Tongue (tissue), 2 donors: Measurements from ENCODE around the gene SYNM. TPM values are rescaled to one million over a fixed set of nuclear protein-coding genes. Genes with fewer than 3 reads are reported as not detected.
"Not testable (repeated sequence)": the region's sequence is repeated elsewhere in the genome, so short reads cannot be mapped to it uniquely, and the experiment has no call there.

Source experiments
- DNase-seq: peaks from one replicate; pipeline ENCODE4 v3.0.0-alpha.2; 2015
- total RNA-seq: library from RNA; depleted of rRNA; stranded (reverse); fragments of >200 nt; gene quantifications from one replicate; pipeline ENCODE4 v1.2.3, GENCODE V29; 2014

The SYNM gene
- total RNA-seq, 1 donor from 2014 or later, result 225 TPM

GRCh38 chr15:99108993-99109392 lies 4.1 kb downstream of the SYNM start:
- no peak for DNase-seq

- no peak for DNase-seq
These were observed 4.7 kb downstream of the SYNM start for GRCh38 chr15:99109555-99110021.

DNA sequence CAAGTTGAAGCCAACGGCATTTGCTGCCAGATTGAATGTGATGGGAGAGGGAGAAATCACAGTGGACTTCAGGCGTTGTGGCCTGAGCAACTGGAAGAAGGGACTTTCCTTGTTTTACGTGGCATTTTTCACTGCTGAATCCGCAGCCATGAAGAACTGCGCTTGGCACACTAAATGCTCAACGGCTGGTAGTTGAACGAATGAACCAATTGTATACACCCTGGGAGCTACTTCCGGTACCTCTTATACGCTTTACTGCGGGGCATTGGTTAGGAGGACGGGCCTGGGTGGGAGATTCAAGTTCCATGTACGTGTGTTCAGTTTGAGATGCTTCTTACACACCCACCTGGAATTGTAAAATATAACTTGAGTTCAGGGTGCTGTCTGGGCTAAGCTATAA lies 5.2 kb downstream of the SYNM start:
- no peak for DNase-seq

- DNase-seq, result no peak
These were observed 5.9 kb downstream of the SYNM start for GRCh38 chr15:99110581-99111320.

DNA sequence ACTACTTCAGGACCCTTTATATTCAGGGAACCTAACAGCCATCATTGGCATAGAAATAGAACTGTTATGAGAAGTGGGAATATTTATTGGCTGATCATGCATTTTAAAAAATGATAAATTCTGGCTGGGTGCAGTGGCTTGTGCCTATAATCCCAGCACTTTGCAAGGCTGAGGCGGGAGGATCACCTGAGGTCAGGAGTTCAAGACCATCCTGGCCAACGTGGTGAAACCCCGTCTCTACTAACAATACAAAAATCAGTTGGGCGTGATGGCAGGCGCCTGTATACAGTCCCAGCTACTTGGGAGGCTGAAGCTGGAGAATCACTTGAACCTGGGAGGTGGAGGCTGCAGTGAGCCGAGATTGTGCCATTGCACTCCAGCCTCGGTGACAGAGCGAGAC lies 6.8 kb downstream of the SYNM start:
- not testable (repeated sequence) for DNase-seq

DNA sequence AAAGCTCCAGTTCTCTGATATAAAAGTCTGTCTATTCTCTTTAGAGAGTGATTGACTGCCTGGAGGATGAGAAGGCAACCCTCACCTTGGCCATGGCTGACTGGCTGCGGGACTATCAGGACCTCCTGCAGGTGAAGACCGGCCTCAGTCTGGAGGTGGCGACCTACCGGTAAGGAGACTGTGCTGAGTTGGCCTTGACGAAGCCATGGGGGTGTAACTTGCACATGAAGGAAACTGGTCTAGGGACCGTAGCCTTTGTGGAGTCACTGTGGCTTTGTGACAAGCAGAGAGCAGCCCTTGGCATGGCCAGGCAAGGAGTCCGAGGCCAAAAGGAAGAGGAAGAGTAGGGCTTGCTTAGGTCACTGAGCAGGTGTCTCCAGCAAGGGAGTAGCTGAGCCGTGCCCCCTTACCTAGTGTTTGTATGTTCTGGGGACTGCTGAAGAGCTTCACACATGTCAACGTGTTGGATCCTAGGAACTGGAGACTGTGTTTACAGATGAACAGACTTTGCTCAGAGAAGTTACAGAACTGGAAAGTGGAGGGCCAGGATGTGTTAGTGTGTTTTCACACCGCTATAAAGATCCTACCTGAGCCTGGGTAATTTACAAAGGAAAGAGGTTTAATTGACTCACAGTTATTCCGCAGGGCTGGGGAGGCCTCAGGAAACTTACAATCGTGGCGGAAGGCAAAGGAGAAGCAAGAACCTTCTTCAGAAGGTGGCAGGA lies 8.8 kb downstream of the SYNM start:
- no peak for DNase-seq

DNA sequence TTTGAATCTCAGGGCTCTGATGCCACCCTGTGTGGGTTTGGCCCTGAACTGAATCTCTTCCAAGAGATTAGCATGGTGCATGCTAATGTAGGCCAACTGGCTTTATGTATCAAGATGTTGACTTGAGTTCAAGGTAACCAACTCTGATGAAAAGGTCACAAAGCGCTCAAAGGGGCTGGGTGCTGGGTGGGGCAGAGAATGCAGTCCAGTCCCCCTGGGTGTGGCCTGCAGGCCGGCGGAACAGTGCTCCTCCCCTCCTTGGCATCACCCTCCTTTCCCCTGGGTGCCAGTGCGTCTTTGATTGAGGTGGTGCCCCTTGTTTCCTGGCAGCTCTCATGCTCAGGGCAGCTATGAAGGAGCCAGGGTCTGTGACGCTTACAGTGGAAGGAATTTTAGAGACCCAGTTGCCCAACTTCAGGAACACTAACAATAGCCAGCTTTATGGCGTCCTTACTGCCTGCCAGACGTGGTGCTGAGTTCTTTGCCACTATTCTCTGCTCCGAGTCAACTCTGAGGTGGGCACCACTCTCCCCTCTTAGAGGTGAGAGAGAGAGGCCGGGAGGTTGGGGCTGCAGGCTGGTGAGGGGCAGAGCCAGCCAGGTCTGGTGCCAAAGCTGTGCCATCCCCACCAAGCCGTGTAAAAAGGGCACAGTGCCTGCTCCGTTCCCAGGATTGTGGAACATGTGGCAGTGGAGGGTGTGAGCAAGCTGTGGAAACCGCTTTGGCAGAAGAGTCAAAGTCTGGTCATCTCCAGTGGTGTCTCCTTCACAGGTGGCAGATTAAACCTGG lies 9.8 kb downstream of the SYNM start:
- DNase-seq, result no peak

- DNase-seq, result no peak
These were observed 10.7 kb downstream of the SYNM start for GRCh38 chr15:99115300-99116215.

DNA sequence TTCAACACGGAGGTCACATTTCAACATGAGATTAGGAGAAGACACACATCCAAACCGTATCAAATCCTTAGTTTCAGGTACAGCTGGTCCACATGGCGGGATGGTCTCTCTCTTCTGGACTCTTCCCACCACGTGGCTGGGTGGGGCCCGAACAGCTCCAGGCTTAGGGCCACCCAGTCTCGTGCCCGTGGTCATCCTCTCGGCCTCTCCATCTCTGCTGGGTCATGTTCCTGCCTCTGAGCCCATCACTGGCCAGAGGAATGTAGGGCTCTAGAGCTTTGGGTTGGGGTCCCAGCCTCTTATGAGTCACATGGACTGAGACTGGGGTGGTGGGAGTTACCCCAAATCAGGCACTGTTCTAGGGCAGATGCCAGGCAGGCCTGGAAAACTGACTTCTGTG lies 12.2 kb downstream of the SYNM start:
- no peak for DNase-seq

GRCh38 chr15:99117563-99118257 lies 12.8 kb downstream of the SYNM start:
- no peak for DNase-seq

GRCh38 chr15:99118258-99118632 lies 13.4 kb downstream of the SYNM start:
- DNase-seq, result no peak

DNA sequence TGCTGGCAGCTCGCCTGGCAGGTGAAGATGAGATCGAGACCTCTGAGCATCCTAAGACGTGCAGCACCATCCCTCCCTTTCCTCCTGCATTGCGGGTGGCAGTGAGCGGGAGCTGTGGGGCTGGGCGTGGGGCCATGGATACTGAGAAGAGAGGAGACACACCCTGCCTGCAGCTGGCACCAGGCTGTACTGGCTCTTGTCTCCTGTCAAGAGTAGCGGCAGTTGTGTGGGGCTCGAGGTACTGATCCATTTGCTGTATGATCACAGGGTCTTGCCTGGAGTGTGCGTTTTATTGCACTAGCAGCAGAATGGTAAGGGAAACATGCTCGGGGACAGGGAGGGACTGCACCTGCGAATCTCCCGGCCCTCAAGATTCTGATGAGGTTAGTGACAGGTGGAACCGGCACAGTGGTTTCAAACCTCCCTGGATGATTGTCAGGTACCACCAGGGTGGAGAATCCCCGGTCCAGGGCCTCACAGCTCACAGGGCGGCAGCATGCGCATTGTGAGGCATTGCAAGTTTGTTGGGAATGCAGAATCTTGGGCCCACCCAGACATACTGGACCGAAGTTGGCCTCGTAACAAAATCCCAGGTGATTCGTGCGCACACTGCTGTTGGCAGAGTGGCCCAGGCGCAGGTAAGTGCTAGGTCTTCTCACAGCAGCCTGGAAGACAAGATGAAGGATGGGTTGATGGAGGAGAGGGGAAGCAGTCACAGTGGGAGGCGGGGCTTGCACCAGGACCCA lies 14.1 kb downstream of the SYNM start:
- DNase-seq, result peak; percentile 67

DNA sequence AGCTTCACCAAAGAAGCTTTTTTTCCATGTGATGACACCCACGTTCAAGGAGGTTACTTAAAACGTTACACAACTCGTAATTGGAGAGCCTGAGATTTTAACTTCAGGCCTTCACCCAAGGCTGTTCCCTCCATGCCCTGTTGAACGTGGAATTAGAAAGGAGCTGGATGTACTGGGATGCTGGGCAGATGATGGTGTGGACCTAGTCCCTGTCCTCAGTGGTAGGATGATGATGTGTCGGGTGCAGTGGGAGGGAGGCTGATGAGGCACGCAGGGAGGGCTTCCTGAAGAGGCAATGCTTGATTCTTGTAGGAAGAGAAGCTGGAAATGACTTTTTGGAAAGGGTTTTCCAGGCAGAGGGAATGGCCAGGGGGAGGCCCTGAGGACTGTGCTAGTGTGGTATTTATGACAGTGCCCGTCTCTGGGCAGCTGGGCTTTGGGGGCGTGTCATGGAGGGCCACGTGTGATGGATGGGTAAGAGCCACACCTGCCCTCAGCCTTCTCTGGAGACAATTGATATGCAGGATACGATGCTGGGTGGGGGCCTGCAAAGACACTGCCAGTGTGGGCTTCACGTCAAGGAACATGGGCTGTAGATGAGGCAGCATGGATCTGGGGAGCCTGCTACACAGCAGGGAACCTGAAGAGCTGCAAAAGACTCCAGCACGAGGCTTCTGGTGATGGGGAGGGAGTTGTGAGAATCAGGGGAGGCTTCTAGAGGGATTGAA lies 15.3 kb downstream of the SYNM start:
- peak; percentile 46 for DNase-seq

- no peak for DNase-seq
These were observed 16.3 kb downstream of the SYNM start for GRCh38 chr15:99121207-99121606.

GRCh38 chr15:99121691-99122410 lies 17.0 kb downstream of the SYNM start:
- DNase-seq, result no peak

DNA sequence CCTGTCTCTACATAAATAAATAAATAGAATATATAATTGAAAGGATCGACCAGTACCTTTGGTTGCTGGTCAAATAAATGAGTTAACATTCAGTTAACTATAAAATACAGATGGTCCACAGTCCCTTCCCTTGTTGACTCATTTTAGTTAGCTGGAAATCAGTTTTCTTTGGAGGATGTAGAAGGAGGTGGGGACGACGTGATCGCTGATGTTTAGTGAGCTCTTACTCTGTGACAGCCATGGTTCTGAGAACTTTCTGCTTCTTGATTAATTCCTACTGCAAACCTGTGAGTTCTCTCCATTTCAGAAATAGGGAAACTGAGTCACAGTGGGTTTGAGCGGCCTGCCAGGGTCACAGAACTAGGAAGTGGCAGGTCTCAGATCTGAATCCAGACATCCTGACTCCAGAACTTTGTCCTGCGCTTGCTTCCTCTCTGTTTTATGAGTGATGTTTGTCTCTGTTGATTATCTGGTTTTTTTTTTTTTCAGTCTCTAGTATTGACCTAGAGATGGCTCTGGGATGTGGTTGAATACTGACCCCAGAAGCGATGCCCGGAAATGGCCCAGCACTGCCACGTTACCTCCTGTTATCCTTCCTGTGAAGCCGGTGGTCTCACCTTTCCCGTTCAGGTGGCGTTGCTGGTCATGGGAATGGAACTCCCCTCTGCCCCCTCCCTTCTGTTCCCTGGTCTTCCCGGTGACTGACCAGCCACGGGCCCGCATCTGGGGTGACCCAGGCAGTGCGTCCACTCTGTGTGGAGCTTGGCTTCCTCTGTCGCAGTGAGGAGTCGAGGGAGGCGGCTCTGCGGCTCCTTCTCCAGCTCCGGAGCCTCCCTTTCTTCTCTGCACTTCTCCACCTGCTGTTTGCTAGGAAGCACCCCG lies 18.2 kb downstream of the SYNM start:
- no peak for DNase-seq

GRCh38 chr15:99123713-99124451 lies 19.0 kb downstream of the SYNM start:
- peak; percentile 91 for DNase-seq
